CD4-positive, alpha-beta T cell (primary cell): ENCODE measurements around the gene ZNF787. TPM values are rescaled to one million over a fixed set of nuclear protein-coding genes. Genes with fewer than 3 reads are reported as not detected.
A peak's percentile ranks its signal among the peaks of the same experiment; 100 is the strongest.

Source experiments
- ATAC-seq: fragments of 200-7000 bp; cut with Tn5 transposase; one replicate; pipeline ENCODE4 v1.10.0; 2022; ENCODE audit warnings: mild to moderate bottlenecking; ENCODE audit not compliant: poor library complexity
- CTCF ChIA-PET: fragments of 350-600 bp; sonication (Branson Sonifier 250); formaldehyde crosslinking; loops from one replicate; lab custom pipeline; 2021; ENCODE audit warnings: antibody characterized with exemption, inconsistent platforms; lab: Charles Lee
- POLR2A ChIA-PET: fragments of 350-600 bp; sonication (Branson Sonifier 250); formaldehyde crosslinking; loops from one replicate; lab custom pipeline; 2021; ENCODE audit warnings: antibody characterized with exemption, inconsistent platforms; lab: Charles Lee
- DNase-seq, 14 experiments: peaks; one replicate each; pipeline ENCODE4 v3.0.0-alpha.2; 2013 to 2020; ENCODE audit warnings: mixed read lengths in 2 of 14
- H3K27ac ChIP-seq, 2 donors: one replicate each; pipeline versions ENCODE4 v1.5.1 to v1.7.0; 2013; ENCODE audit warnings: low read length in 2 of 2, low read depth in 1 of 2, mild to moderate bottlenecking in 1 of 2
- H3K27me3 ChIP-seq, 2 experiments: 1 replicate in 1 of 2; 2 replicates in 1 of 2; pipeline versions ENCODE4 v1.6.1 to v1.7.0; 2013; ENCODE audit warnings: low read length in 2 of 2, control low read depth in 1 of 2, mild to moderate bottlenecking in 1 of 2, moderate library complexity in 1 of 2; ENCODE audit not compliant: insufficient read depth in 2 of 2, control insufficient read depth in 1 of 2
- H3K36me3 ChIP-seq: one replicate; pipeline ENCODE4 v1.6.1; 2013; ENCODE audit warnings: low read length, control low read depth; ENCODE audit not compliant: insufficient read depth
- H3K4me1 ChIP-seq: one replicate; pipeline ENCODE4 v1.6.1; 2013; ENCODE audit warnings: low read length, control low read depth; ENCODE audit not compliant: insufficient read depth
- H3K4me3 ChIP-seq: one replicate; pipeline ENCODE4 v1.5.1; 2013; ENCODE audit warnings: mild to moderate bottlenecking, low read length, moderate library complexity
- H3K9me3 ChIP-seq, 2 experiments: 1 replicate in 1 of 2; 2 replicates in 1 of 2; pipeline versions ENCODE4 v1.6.1 to v1.7.0; 2013; ENCODE audit warnings: low read length in 2 of 2, mild to moderate bottlenecking in 2 of 2, control low read depth in 1 of 2, moderate library complexity in 1 of 2; ENCODE audit not compliant: control insufficient read depth in 1 of 2, insufficient read depth in 1 of 2
- H3K27ac Mint-ChIP-seq: one replicate; pipeline ENCODE4 v1.8.0; 2020; ENCODE audit warnings: mixed read lengths
- H3K27me3 Mint-ChIP-seq: one replicate; pipeline ENCODE4 v1.8.0; 2021; ENCODE audit warnings: mixed read lengths
- H3K36me3 Mint-ChIP-seq: one replicate; pipeline ENCODE4 v1.8.0; 2021; ENCODE audit warnings: low read depth, mixed read lengths
- H3K4me1 Mint-ChIP-seq: one replicate; pipeline ENCODE4 v1.8.0; 2021; ENCODE audit warnings: low read depth, mixed read lengths
- H3K4me3 Mint-ChIP-seq: one replicate; pipeline ENCODE4 v1.8.0; 2020; ENCODE audit warnings: mild to moderate bottlenecking, mixed read lengths
- H3K9me3 Mint-ChIP-seq: one replicate; pipeline ENCODE4 v1.8.0; 2020; ENCODE audit warnings: mixed read lengths
- CTCF ChIP-seq: fragments of 200-600 bp; IDR thresholded peaks from one replicate; pipeline ENCODE4 v1.8.0; 2022; ENCODE audit warnings: antibody characterized with exemption, mild to moderate bottlenecking
- intact Hi-C, 2 experiments: fragments of 100-400 bp; cut with DNase I in 1 of 2; cut with micrococcal nuclease in 1 of 2; formaldehyde crosslinking; loops; one replicate each; pipeline versions ENCODE4 v1.15.1 to v1.9.0; 2023 to 2025; cut with DNase I, micrococcal nuclease
- total RNA-seq, 174 experiments: library from RNA in 2 of 174; stranded (reverse) in 2 of 174; gene quantifications; one replicate each; pipeline ENCODE4 v1.2.3 and lab custom pipeline; 2021 to 2026

ZNF787 gene
- total RNA-seq, 2 experiments from 2014 or later = 11.4 to 11.5 TPM

GRCh38 chr19:56110515-56111448 is 10.3 kb downstream of the ZNF787 start:
- H3K27me3 ChIP-seq = no peaks in the 10 kb centered on the region
- ChIA-PET CTCF (no interaction called here), POLR2A (interaction anchor here (1.0 to 1.9 kb wide), 4 partner anchors 10 to 61 kb away, joined by 3 to 16 read pairs (median 6); partner anchors contain the start of genes ZNF444 and ZNF787)
- no peak for ATAC-seq
- no peaks in the 10 kb centered on the region for H3K9me3 ChIP-seq
- peaks cover 69% of the 10 kb centered on the region for H3K4me1 Mint-ChIP-seq
- peaks cover 72% of the 10 kb centered on the region for H3K4me1 ChIP-seq
- peak overlapping the region; percentile 91 for H3K27ac Mint-ChIP-seq
- peaks cover 10% of the 10 kb centered on the region for H3K36me3 Mint-ChIP-seq
- peak overlapping the region; percentile 79 for H3K4me3 Mint-ChIP-seq
- no peaks in the 10 kb centered on the region for H3K9me3 Mint-ChIP-seq
- no peak for DNase-seq
- TF ChIP-seq CTCF = no peak
- intact Hi-C loops = loop anchor here in 1 of 2 experiments (1.0 kb wide), 1 partner anchor 31 kb away; the partner anchor contains the start of gene ZNF444
- peaks cover 6% of the 10 kb centered on the region for H3K36me3 ChIP-seq
- no peak overlapping the region for H3K4me3 ChIP-seq
- no peaks in the 10 kb centered on the region for H3K27me3 Mint-ChIP-seq
- peak overlapping the region in 1 of 2 donors; percentile 48 for H3K27ac ChIP-seq

- H3K4me1 ChIP-seq = peaks cover 74% of the 10 kb centered on the region
Observed at GRCh38 chr19:56109226-56109625, 11.9 kb downstream of the ZNF787 start.

More at GRCh38 chr19:56109226-56109625, 11.9 kb downstream of the ZNF787 start:
- Histone ChIP-seq H3K27ac (no peak overlapping the region), H3K27me3 (no peaks in the 10 kb centered on the region), H3K4me3 (no peak overlapping the region), H3K36me3 (peaks cover 6% of the 10 kb centered on the region), H3K9me3 (no peaks in the 10 kb centered on the region)
- Mint-ChIP-seq H3K27me3 (no peaks in the 10 kb centered on the region), H3K4me1 (peaks cover 73% of the 10 kb centered on the region), H3K36me3 (peaks cover 9% of the 10 kb centered on the region), H3K9me3 (no peaks in the 10 kb centered on the region), H3K27ac (no peak overlapping the region), H3K4me3 (no peak overlapping the region)
- TF ChIP-seq CTCF = no peak
- no peak for ATAC-seq
- no peak for DNase-seq
- ChIA-PET CTCF (no interaction called here), POLR2A (no interaction called here)
- intact Hi-C loops = loop anchor here in 1 of 2 experiments (5.0 kb wide), 1 partner anchor 33 kb away; the partner anchor contains the start of gene ZNF444
